Parathyroid adenoma (tissue), 2 donors: ENCODE results near the gene ENPP4.

ENCODE experiments used
- H2AFZ ChIP-seq: fragments of 300-600 bp; sonication (generic); one replicate; pipeline ENCODE4 v1.7.0; 2017; ENCODE audit warnings: antibody characterized with exemption, mild to moderate bottlenecking
- H3K27ac ChIP-seq: fragments of 300-600 bp; sonication (generic); one replicate; pipeline ENCODE4 v1.7.0; 2017
- H3K27me3 ChIP-seq: fragments of 300-600 bp; sonication (generic); one replicate; pipeline ENCODE4 v1.7.0; 2017; ENCODE audit warnings: low read length; ENCODE audit not compliant: control insufficient read depth, insufficient read depth
- H3K36me3 ChIP-seq: fragments of 300-600 bp; sonication (generic); one replicate; pipeline ENCODE4 v1.7.0; 2017; ENCODE audit warnings: low read length; ENCODE audit not compliant: control insufficient read depth, insufficient read depth
- H3K4me1 ChIP-seq: fragments of 300-600 bp; sonication (generic); one replicate; pipeline ENCODE4 v1.7.0; 2017; ENCODE audit warnings: control low read depth
- H3K4me2 ChIP-seq: fragments of 300-600 bp; sonication (generic); one replicate; pipeline ENCODE4 v1.7.0; 2017; ENCODE audit warnings: low read length
- H3K4me3 ChIP-seq: fragments of 300-600 bp; sonication (generic); one replicate; pipeline ENCODE4 v1.7.0; 2017; ENCODE audit warnings: low read depth, low read length
- H3K79me2 ChIP-seq: fragments of 300-600 bp; sonication (generic); one replicate; pipeline ENCODE4 v1.7.0; 2017; ENCODE audit warnings: control low read depth
- H3K9ac ChIP-seq: fragments of 300-600 bp; sonication (generic); one replicate; pipeline ENCODE4 v1.7.0; 2017; ENCODE audit warnings: mild to moderate bottlenecking
- H3K9me3 ChIP-seq: fragments of 300-600 bp; sonication (generic); one replicate; pipeline ENCODE4 v1.7.0; 2017; ENCODE audit warnings: low read length; ENCODE audit not compliant: control insufficient read depth
- CTCF ChIP-seq: fragments of 300-600 bp; sonication (generic); IDR thresholded peaks from one replicate; pipeline ENCODE4 v1.7.0; 2017; ENCODE audit warnings: antibody characterized with exemption, mild to moderate bottlenecking
- donor health status: primary hyperparathyroidism.

The ENPP4 gene

GRCh38 chr6:46172176-46172575 is 42.4 kb downstream of the ENPP4 start:
- TF ChIP-seq CTCF: no peak
- Histone ChIP-seq H3K27me3 (no peaks in the 10 kb centered on the region), H3K79me2 (peaks cover 2% of the 10 kb centered on the region), H3K4me3 (no peak overlapping the region), H3K4me1 (no peaks in the 10 kb centered on the region), H3K9me3 (no peaks in the 10 kb centered on the region), H3K4me2 (no peak overlapping the region), H2AFZ (peak overlapping the region; percentile 95), H3K27ac (no peak overlapping the region), H3K36me3 (no peaks in the 10 kb centered on the region), H3K9ac (no peak overlapping the region)

GRCh38 chr6:46174904-46175303 is 45.1 kb downstream of the ENPP4 start:
- H3K4me1 ChIP-seq: no peaks in the 10 kb centered on the region
- no peak overlapping the region for H2AFZ ChIP-seq
- no peak overlapping the region for H3K4me3 ChIP-seq
- H3K9me3 ChIP-seq: no peaks in the 10 kb centered on the region
- no peaks in the 10 kb centered on the region for H3K36me3 ChIP-seq
- H3K4me2 ChIP-seq: no peak overlapping the region
- TF ChIP-seq CTCF: no peak
- no peaks in the 10 kb centered on the region for H3K27me3 ChIP-seq
- no peak overlapping the region for H3K27ac ChIP-seq
- H3K79me2 ChIP-seq: no peaks in the 10 kb centered on the region
- no peak overlapping the region for H3K9ac ChIP-seq

GRCh38 chr6:46175446-46175845 is 45.7 kb downstream of the ENPP4 start:
- no peak overlapping the region for H3K4me2 ChIP-seq
- no peak for TF ChIP-seq CTCF
- H3K79me2 ChIP-seq: no peaks in the 10 kb centered on the region
- H3K9me3 ChIP-seq: no peaks in the 10 kb centered on the region
- no peaks in the 10 kb centered on the region for H3K36me3 ChIP-seq
- no peak overlapping the region for H3K4me3 ChIP-seq
- no peak overlapping the region for H3K9ac ChIP-seq
- no peak overlapping the region for H3K27ac ChIP-seq
- no peaks in the 10 kb centered on the region for H3K4me1 ChIP-seq
- no peaks in the 10 kb centered on the region for H3K27me3 ChIP-seq
- no peak overlapping the region for H2AFZ ChIP-seq

GRCh38 chr6:46175976-46176375 is 46.2 kb downstream of the ENPP4 start:
- Histone ChIP-seq H3K79me2 (no peaks in the 10 kb centered on the region), H3K27me3 (no peaks in the 10 kb centered on the region), H3K9ac (no peak overlapping the region), H3K4me1 (no peaks in the 10 kb centered on the region), H3K36me3 (no peaks in the 10 kb centered on the region), H3K9me3 (no peaks in the 10 kb centered on the region), H3K27ac (no peak overlapping the region), H3K4me3 (no peak overlapping the region), H3K4me2 (no peak overlapping the region), H2AFZ (no peak overlapping the region)
- no peak for TF ChIP-seq CTCF

- no peak overlapping the region for H3K9ac ChIP-seq
- no peak overlapping the region for H3K4me3 ChIP-seq
- no peaks in the 10 kb centered on the region for H3K27me3 ChIP-seq
- no peak overlapping the region for H3K27ac ChIP-seq
- H2AFZ ChIP-seq: no peak overlapping the region
- no peak for TF ChIP-seq CTCF
- H3K79me2 ChIP-seq: no peaks in the 10 kb centered on the region
- no peak overlapping the region for H3K4me2 ChIP-seq
- H3K9me3 ChIP-seq: no peaks in the 10 kb centered on the region
- no peaks in the 10 kb centered on the region for H3K4me1 ChIP-seq
- H3K36me3 ChIP-seq: no peaks in the 10 kb centered on the region
These were observed 54.3 kb downstream of the ENPP4 start for GRCh38 chr6:46184114-46184513.
